ENCODE measurements around the gene ROGDI.

- TF ChIP-seq PPARA (CRISPR knock-in tag; IDR thresholded peaks at IDR 0.05; ENCODE audit: borderline replicate concordance) = no peak
- no peak for TF ChIP-seq ZNF8 (CRISPR knock-in tag; IDR thresholded peaks at IDR 0.05)
- no peak for TF ChIP-seq PATZ1 (CRISPR knock-in tag; IDR thresholded peaks at IDR 0.05; ENCODE audit: borderline replicate concordance)
- peak; percentile 65; the same call in 1 of the 2 replicates for TF ChIP-seq GLIS3 (CRISPR knock-in tag; IDR thresholded peaks at IDR 0.05)
Observed at GRCh38 chr16:4802659-4803287, 340 bp upstream of the ROGDI start.

Measured in SK-N-SH treated with all-trans-retinoic acid at 6 μM for 48 hours (cell line).